Limb (tissue), 2 donors: ENCODE results near the gene ACAN.
"Not testable (repeated sequence)": the region's sequence is repeated elsewhere in the genome, so short reads cannot be mapped to it uniquely, and the experiment has no call there.

ENCODE experiments used
- DNase-seq, 2 donors: peaks; one replicate each; pipeline ENCODE4 v3.0.0-alpha.2; 2016; ENCODE audit errors: extremely low spot score in 2 of 2

Gene ACAN

GRCh38 chr15:88920186-88920891, 117.1 kb downstream of the ACAN start:
- DNase-seq, result no peak

DNA sequence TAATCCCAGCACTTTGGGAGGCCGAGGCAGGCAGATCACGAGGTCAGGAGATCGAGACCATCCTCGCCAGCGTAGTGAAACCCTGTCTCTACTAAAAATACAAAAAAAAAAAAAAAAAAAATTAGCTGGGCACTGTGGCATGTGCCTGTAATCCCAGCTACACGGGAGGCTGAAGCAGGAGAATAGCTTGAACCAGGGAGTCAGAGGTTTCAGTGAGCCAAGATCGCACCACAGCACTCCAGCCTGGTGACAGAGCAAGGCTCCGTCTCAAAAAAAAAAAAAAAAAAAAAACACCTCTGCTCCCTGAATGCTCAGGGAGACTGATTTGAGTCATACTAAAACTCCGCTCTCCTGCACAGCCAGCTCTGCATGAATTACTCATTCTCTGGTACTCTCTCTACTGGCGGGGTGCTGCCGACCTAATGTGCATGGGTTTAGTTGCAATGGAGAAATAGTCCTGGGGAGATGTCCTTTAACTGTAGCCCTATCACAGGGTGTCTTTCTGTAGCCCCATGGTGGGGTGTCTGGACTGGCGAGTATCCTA, 117.7 kb downstream of the ACAN start:
- not testable (repeated sequence) for DNase-seq
